Fibroblast of the aortic adventitia (primary cell): Measurements from ENCODE around the gene ADAMTS20. TPM values are rescaled to one million over a fixed set of nuclear protein-coding genes. Genes with fewer than 3 reads are reported as not detected.
"Not testable (repeated sequence)": the region's sequence is repeated elsewhere in the genome, so short reads cannot be mapped to it uniquely, and the experiment has no call there.

Experiments
- DNase-seq: peaks from one replicate; pipeline ENCODE4 v3.0.0-alpha.2; 2010; ENCODE audit warnings: low read depth
- H3K4me3 ChIP-seq: 2 replicates; pipeline ENCODE4 v1.5.1; 2011; ENCODE audit warnings: low read depth, mild to moderate bottlenecking, control low read depth, low read length, moderate library complexity
- CTCF ChIP-seq: IDR thresholded peaks from 2 replicates; pipeline ENCODE4 v1.5.1; 2011; ENCODE audit warnings: mild to moderate bottlenecking, low read length, control low read depth, inconsistent platforms; ENCODE audit not compliant: insufficient read depth
- total RNA-seq: library from RNA; depleted of rRNA; stranded (reverse); fragments of >200 nt; gene quantifications from 2 replicates; pipeline ENCODE4 v1.2.3, GENCODE V29; 2012; ENCODE audit warnings: low replicate concordance

Gene ADAMTS20
- total RNA-seq, 1 donor: not detected

GRCh38 chr12:43556057-43556456, 4.1 kb upstream of the ADAMTS20 start:
- no peak overlapping the region for H3K4me3 ChIP-seq
- DNase-seq: no peak
- no peak for TF ChIP-seq CTCF

- H3K4me3 ChIP-seq: no peak overlapping the region
- no peak for TF ChIP-seq CTCF
- DNase-seq: no peak
Measured at GRCh38 chr12:43551279-43551970, 578 bp downstream of the ADAMTS20 start.

GRCh38 chr12:43550831-43551271, 1.2 kb downstream of the ADAMTS20 start:
- TF ChIP-seq CTCF: no peak
- no peak for DNase-seq
- no peak overlapping the region for H3K4me3 ChIP-seq

- DNase-seq: no peak
- no peak for TF ChIP-seq CTCF
- no peak overlapping the region for H3K4me3 ChIP-seq
Measured at GRCh38 chr12:43544703-43545102, 7.3 kb downstream of the ADAMTS20 start.

GRCh38 chr12:43540470-43540869, 11.5 kb downstream of the ADAMTS20 start:
- DNase-seq: no peak

GRCh38 chr12:43537675-43538074, 14.3 kb downstream of the ADAMTS20 start:
- H3K4me3 ChIP-seq, DNase-seq: not testable (repeated sequence)

More at GRCh38 chr12:43540470-43540869, 11.5 kb downstream of the ADAMTS20 start:
- TF ChIP-seq CTCF: no peak
- H3K4me3 ChIP-seq: no peak overlapping the region

GRCh38 chr12:43516045-43516444, 36.0 kb downstream of the ADAMTS20 start:
- no peak overlapping the region for H3K4me3 ChIP-seq
- TF ChIP-seq CTCF: no peak

More at GRCh38 chr12:43516045-43516444, 36.0 kb downstream of the ADAMTS20 start:
- DNase-seq: no peak
